ENCODE data around the gene GABBR2. TPM values are rescaled to one million over a fixed set of nuclear protein-coding genes. Genes with fewer than 3 reads are reported as not detected.

Gene GABBR2
- total RNA-seq, 1 experiment from 2014 or later: 6.3 TPM

DNA sequence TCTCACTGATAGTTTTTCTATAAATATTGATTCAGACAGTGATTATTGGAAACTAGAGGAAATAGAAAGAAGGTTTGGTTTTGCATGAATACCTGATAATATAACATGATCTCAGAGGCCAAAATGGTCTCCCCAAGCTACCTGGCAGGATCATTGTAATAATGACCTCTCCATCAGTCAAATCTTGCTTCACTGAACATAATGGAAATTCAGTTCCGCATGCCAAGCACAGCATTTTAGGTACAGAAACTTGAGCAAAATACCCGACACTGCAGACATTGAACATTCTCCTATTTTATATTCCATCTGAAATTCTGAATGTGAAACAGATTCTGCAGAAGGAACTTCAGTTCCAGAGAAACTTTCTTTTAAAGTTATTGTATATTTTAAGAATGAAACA is 444.2 kb downstream of the GABBR2 start:
- no peaks in the 10 kb centered on the region for H3K4me1 ChIP-seq (ENCODE audit: control insufficient read depth, insufficient read depth, low read length)
- H3K9me3 ChIP-seq (ENCODE audit: control insufficient read depth, insufficient read depth, low read depth, low read length): no peaks in the 10 kb centered on the region
- DNase-seq (ENCODE audit: low read depth, low spot score) (no peak), ATAC-seq (no peak)
- intact Hi-C loops (cut with micrococcal nuclease; ENCODE audit: unreplicated experiment): no loop called here
- POLR2A ChIA-PET: no interaction called here
- H3K27me3 ChIP-seq (ENCODE audit: control insufficient read depth, insufficient read depth, low read length): no peaks in the 10 kb centered on the region
- no peak overlapping the region for H3K4me3 ChIP-seq (ENCODE audit: low read depth in 2 of 2, low read length in 2 of 2)
- CTCF ChIA-PET: interaction anchor here (0.9 kb wide), 1 partner anchor 49 kb away, joined by 3 read pairs; no protein-coding TSS in a partner anchor
- no TSS peak for BruUV-seq (replicated peaks)
- H3K27ac ChIP-seq (ENCODE audit: low read length): no peak overlapping the region
- in situ Hi-C loops (cut with HindIII; ENCODE audit: low pct_unique_long_range_greater_than_20kb, low sequenced_read_pairs): no loop called here
- TF ChIP-seq, protein P1, sequence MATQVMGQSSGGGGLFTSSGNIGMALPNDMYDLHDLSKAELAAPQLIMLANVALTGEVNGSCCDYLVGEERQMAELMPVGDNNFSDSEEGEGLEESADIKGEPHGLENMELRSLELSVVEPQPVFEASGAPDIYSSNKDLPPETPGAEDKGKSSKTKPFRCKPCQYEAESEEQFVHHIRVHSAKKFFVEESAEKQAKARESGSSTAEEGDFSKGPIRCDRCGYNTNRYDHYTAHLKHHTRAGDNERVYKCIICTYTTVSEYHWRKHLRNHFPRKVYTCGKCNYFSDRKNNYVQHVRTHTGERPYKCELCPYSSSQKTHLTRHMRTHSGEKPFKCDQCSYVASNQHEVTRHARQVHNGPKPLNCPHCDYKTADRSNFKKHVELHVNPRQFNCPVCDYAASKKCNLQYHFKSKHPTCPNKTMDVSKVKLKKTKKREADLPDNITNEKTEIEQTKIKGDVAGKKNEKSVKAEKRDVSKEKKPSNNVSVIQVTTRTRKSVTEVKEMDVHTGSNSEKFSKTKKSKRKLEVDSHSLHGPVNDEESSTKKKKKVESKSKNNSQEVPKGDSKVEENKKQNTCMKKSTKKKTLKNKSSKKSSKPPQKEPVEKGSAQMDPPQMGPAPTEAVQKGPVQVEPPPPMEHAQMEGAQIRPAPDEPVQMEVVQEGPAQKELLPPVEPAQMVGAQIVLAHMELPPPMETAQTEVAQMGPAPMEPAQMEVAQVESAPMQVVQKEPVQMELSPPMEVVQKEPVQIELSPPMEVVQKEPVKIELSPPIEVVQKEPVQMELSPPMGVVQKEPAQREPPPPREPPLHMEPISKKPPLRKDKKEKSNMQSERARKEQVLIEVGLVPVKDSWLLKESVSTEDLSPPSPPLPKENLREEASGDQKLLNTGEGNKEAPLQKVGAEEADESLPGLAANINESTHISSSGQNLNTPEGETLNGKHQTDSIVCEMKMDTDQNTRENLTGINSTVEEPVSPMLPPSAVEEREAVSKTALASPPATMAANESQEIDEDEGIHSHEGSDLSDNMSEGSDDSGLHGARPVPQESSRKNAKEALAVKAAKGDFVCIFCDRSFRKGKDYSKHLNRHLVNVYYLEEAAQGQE (IDR thresholded peaks at IDR 0.05; ENCODE audit: insufficient read depth in 1 of 2, low read depth in 2 of 2, low read length in 1 of 2): no peak
- TF ChIP-seq CTCF (IDR thresholded peaks at IDR 0.05) (no peak), POLR2AphosphoS5 (IDR thresholded peaks at IDR 0.05; ENCODE audit: low read depth, low read length) (no peak), SIN3A (IDR thresholded peaks at IDR 0.05; ENCODE audit: borderline replicate concordance, insufficient read depth, low read depth, low read length) (no peak), TCF7L2 (IDR thresholded peaks at IDR 0.05; ENCODE audit: low read depth, low read length) (no peak)
- H3K36me3 ChIP-seq (ENCODE audit: control insufficient read depth, insufficient read depth, low read length): no peaks in the 10 kb centered on the region

DNA sequence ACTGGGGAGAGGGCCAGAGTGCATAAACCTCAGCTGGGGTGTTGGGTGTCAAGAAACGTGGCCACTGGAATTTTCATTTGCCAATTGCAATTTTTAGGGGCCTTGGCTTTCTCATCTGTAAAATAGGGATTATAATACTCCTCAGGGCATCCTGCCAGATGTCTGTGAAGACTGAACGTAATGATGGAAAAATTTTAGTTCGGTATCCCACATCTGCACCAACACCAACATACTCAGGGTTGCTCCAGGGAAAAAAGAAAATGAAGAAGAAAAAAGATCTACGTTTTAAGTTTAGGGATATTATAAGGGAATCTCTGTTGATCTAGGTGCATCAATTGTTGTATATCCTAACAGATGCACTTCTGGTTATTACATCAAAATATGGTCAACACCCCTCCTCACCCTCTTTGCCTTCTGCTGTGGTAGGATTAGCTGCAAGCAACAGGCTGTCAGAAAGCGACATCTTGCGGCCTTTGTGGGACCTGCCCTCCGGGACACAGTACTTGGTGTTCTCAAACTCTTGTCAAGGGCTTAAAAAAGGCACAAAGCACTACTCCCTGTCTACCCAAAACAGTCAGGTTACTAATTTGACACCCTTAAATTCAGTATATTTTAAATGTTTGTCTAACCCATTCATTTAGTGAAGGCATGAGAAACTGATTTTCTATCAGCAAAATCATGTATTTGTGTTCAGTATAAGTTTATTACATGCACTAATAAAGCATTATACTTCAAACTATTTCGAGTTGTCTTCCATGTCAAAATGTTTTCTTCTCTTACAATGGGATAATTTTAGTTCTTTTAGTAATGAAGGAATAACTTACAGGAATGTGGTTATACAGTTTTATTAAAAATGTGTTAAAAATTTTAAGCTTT is 445.0 kb downstream of the GABBR2 start:
- BruUV-seq (replicated peaks): no TSS peak
- H3K4me3 ChIP-seq (ENCODE audit: low read depth in 2 of 2, low read length in 2 of 2): no peak overlapping the region
- H3K27me3 ChIP-seq (ENCODE audit: control insufficient read depth, insufficient read depth, low read length): no peaks in the 10 kb centered on the region
- POLR2A ChIA-PET: no interaction called here
- H3K27ac ChIP-seq (ENCODE audit: low read length): no peak overlapping the region
- no peaks in the 10 kb centered on the region for H3K4me1 ChIP-seq (ENCODE audit: control insufficient read depth, insufficient read depth, low read length)
- in situ Hi-C loops (cut with HindIII; ENCODE audit: low pct_unique_long_range_greater_than_20kb, low sequenced_read_pairs) (no loop called here), intact Hi-C loops (cut with micrococcal nuclease; ENCODE audit: unreplicated experiment) (loop anchor here (1.0 to 2.0 kb wide), 2 partner anchors 58 to 189 kb away; no protein-coding TSS in a partner anchor)
- peak; percentile 99 for ATAC-seq
- no peaks in the 10 kb centered on the region for H3K36me3 ChIP-seq (ENCODE audit: control insufficient read depth, insufficient read depth, low read length)
- CTCF ChIA-PET: interaction anchor here (0.6 to 0.9 kb wide), 3 partner anchors 49 to 339 kb away, joined by 3 read pairs; no protein-coding TSS in a partner anchor
- TF ChIP-seq CTCF (IDR thresholded peaks at IDR 0.05) (peak; percentile 88), TCF7L2 (IDR thresholded peaks at IDR 0.05; ENCODE audit: low read depth, low read length) (no peak), POLR2AphosphoS5 (IDR thresholded peaks at IDR 0.05; ENCODE audit: low read depth, low read length) (no peak)
- TF ChIP-seq, protein P1 (IDR thresholded peaks at IDR 0.05; ENCODE audit: insufficient read depth in 1 of 2, low read depth in 2 of 2, low read length in 1 of 2): no peak
- H3K9me3 ChIP-seq (ENCODE audit: control insufficient read depth, insufficient read depth, low read depth, low read length): no peaks in the 10 kb centered on the region
- DNase-seq (ENCODE audit: low read depth, low spot score): peak; percentile 67
